ENCODE data around the gene ZNF814.
"Not testable (repeated sequence)": the region's sequence is repeated elsewhere in the genome, so short reads cannot be mapped to it uniquely, and the experiment has no call there.

Gene ZNF814

DNA sequence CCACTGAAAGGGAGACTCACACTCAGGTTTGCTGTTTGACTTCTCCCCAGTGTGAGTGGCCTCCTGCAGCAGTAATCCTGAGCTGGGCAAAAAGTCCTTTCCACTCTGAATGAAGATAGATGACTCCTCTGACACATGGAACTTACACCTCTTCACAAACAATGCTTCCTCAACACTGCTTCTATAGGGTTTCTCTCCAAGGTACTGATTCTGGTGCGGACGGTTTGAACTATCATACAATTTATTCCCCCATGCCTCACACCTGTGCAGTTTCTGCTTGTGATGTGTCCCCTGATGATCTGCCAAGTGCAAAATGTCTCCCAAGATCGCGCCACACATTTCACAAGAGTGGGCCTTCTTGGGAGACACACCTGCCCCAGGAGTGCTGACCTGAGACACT lies 38.8 kb upstream of the ZNF814 start:
- DNase-seq (no peak), ATAC-seq (ENCODE audit: insufficient read depth, low read depth) (no peak)
- TF ChIP-seq EZH2 (IDR thresholded peaks at IDR 0.05; ENCODE audit: borderline replicate concordance, low read depth, low read length, severe bottlenecking), result no peak
- TF ChIP-seq, protein P1, sequence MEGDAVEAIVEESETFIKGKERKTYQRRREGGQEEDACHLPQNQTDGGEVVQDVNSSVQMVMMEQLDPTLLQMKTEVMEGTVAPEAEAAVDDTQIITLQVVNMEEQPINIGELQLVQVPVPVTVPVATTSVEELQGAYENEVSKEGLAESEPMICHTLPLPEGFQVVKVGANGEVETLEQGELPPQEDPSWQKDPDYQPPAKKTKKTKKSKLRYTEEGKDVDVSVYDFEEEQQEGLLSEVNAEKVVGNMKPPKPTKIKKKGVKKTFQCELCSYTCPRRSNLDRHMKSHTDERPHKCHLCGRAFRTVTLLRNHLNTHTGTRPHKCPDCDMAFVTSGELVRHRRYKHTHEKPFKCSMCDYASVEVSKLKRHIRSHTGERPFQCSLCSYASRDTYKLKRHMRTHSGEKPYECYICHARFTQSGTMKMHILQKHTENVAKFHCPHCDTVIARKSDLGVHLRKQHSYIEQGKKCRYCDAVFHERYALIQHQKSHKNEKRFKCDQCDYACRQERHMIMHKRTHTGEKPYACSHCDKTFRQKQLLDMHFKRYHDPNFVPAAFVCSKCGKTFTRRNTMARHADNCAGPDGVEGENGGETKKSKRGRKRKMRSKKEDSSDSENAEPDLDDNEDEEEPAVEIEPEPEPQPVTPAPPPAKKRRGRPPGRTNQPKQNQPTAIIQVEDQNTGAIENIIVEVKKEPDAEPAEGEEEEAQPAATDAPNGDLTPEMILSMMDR (IDR thresholded peaks at IDR 0.05; ENCODE audit: borderline replicate concordance, extremely low read depth, low read length, poor library complexity, severe bottlenecking), result no peak
- Histone ChIP-seq H2AFZ (ENCODE audit: low read depth, low read length) (no peak overlapping the region), H3K4me2 (ENCODE audit: insufficient read depth, low read length) (no peak overlapping the region), H3K4me3 (ENCODE audit: low read depth in 1 of 2, low read length in 2 of 2) (no peak overlapping the region), H3K9ac (ENCODE audit: low read depth, low read length) (no peak overlapping the region), H3K79me2 (ENCODE audit: insufficient read depth, low read length) (no peaks in the 10 kb centered on the region), H3K27ac (ENCODE audit: low read length) (no peak overlapping the region), H4K20me1 (ENCODE audit: insufficient read depth, low read length) (no peaks in the 10 kb centered on the region), H3K9me3 (ENCODE audit: insufficient read depth, low read length, severe bottlenecking) (no peaks in the 10 kb centered on the region), H3K4me1 (ENCODE audit: insufficient read depth, low read length) (peaks cover 8% of the 10 kb centered on the region), H3K27me3 (ENCODE audit: insufficient read depth, low read length, poor library complexity) (no peaks in the 10 kb centered on the region), H3K36me3 (ENCODE audit: insufficient read depth, low read length) (no peaks in the 10 kb centered on the region)

DNA sequence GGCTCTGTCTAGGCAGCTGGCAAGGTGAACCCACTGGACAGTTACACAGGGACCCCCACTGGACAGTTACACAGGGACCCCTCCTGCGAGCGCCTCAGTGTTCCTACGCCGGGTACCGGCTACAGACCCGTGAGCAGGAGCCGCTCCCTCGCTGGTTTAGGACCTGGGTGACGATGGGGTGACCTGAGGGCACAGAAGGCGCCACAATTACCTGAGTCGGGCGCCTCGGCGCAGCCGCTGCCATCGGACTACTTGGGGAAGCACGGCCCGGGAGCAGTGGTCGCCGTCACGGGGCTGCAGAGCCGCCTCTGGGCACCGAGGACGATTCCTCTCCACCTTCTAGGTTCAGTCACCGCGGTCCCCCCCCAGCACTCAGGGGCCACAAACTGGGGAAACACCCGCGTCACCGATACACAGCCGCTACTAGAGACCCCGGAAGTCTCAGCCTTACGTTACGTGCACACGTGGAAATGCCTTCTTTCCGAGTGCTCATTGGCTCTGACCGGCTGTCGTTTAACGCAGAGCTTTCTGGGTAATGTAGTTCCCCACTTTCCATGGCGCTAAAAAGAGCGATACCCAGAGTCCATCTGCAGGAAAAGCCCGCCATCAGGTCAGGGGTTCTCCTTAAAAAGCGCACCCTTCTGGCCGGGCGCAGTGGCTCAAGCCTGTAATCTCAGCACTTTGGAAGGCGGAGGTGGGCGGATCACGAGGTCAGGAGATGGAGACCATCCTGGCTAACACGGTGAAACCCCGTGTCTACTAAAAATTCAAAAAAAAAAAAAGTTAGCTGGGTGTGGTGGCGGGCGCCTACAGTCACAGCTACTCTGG lies 27.5 kb upstream of the ZNF814 start, which contains the start of gene ZNF417:
TSS of gene ZNF417 (minus strand) at position 425 of the 828 bp plus-strand sequence. CDS start at position 244, 181 bp downstream.
- peaks cover 45% of the 10 kb centered on the region for H3K79me2 ChIP-seq (ENCODE audit: insufficient read depth, low read length)
- ATAC-seq (ENCODE audit: insufficient read depth, low read depth) (peak; percentile 100), DNase-seq (peak; percentile 90)
- peaks cover 27% of the 10 kb centered on the region for H3K4me1 ChIP-seq (ENCODE audit: insufficient read depth, low read length)
- peak within 1 kb of the TSS; percentile 88 for H3K9ac ChIP-seq (ENCODE audit: low read depth, low read length)
- not testable (repeated sequence) for H3K27me3 ChIP-seq (ENCODE audit: insufficient read depth, low read length, poor library complexity); H3K9me3 ChIP-seq (ENCODE audit: insufficient read depth, low read length, severe bottlenecking); H4K20me1 ChIP-seq (ENCODE audit: insufficient read depth, low read length)
- peak within 1 kb of the TSS; percentile 91 to 97 for H3K4me3 ChIP-seq (ENCODE audit: low read depth in 1 of 2, low read length in 2 of 2)
- H2AFZ ChIP-seq (ENCODE audit: low read depth, low read length), result peak within 1 kb of the TSS; percentile 86
- peak within 1 kb of the TSS; percentile 90 for H3K4me2 ChIP-seq (ENCODE audit: insufficient read depth, low read length)
- H3K36me3 ChIP-seq (ENCODE audit: insufficient read depth, low read length), result peaks cover 25% of the 10 kb centered on the region
- TF ChIP-seq, protein P1 (IDR thresholded peaks at IDR 0.05; ENCODE audit: borderline replicate concordance, extremely low read depth, low read length, poor library complexity, severe bottlenecking), result peak; percentile 43
- H3K27ac ChIP-seq (ENCODE audit: low read length), result peak within 1 kb of the TSS; percentile 79

DNA sequence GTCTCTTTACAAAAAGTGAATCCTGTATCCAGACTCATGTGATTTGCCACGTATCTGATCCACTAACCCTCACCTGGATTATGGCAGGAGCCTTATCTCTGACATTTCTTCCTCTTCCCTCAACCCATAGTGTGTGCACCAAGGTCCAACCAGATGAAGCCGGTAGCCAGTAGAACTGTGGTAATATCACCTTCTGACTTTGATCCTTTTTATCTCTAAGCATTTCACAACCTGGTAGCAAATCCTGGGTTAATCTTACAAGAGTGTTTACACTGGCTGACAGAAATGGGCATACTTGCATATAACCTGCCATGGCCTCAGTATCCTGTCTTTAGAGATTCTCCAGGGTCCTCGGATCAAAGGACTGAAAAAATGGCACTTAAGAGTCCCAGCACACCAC lies 25.7 kb upstream of the ZNF814 start:
- H4K20me1 ChIP-seq (ENCODE audit: insufficient read depth, low read length), result peaks cover 6% of the 10 kb centered on the region; the same call in 1 of the 2 replicates
- H3K9ac ChIP-seq (ENCODE audit: low read depth, low read length), result 0 out of 2 replicates have a peak overlapping the region, but pooled peaks have one; percentile 88
- peak overlapping the region in 1 of 2 experiments; percentile 91; a peak in 2 of 4 replicates for H3K4me3 ChIP-seq (ENCODE audit: low read depth in 1 of 2, low read length in 2 of 2)
- no peak for DNase-seq
- peaks cover 27% of the 10 kb centered on the region for H3K4me1 ChIP-seq (ENCODE audit: insufficient read depth, low read length)
- no peak overlapping the region for H3K27ac ChIP-seq (ENCODE audit: low read length)
- TF ChIP-seq, protein P1 (IDR thresholded peaks at IDR 0.05; ENCODE audit: borderline replicate concordance, extremely low read depth, low read length, poor library complexity, severe bottlenecking), result no peak
- no peak for TF ChIP-seq EZH2 (IDR thresholded peaks at IDR 0.05; ENCODE audit: borderline replicate concordance, low read depth, low read length, severe bottlenecking)
- H3K4me2 ChIP-seq (ENCODE audit: insufficient read depth, low read length), result peak overlapping the region; percentile 90
- H3K27me3 ChIP-seq (ENCODE audit: insufficient read depth, low read length, poor library complexity), result no peaks in the 10 kb centered on the region
- no peak overlapping the region for H2AFZ ChIP-seq (ENCODE audit: low read depth, low read length)
- H3K79me2 ChIP-seq (ENCODE audit: insufficient read depth, low read length), result peaks cover 54% of the 10 kb centered on the region
- H3K36me3 ChIP-seq (ENCODE audit: insufficient read depth, low read length), result peaks cover 36% of the 10 kb centered on the region
- no peak for ATAC-seq (ENCODE audit: insufficient read depth, low read depth)
- H3K9me3 ChIP-seq (ENCODE audit: insufficient read depth, low read length, severe bottlenecking), result no peaks in the 10 kb centered on the region
